DMS153 (cell line): ENCODE data around the gene ZNF276.

ENCODE experiments used
- DNase-seq: peaks from one replicate; lab custom pipeline; 2025; lab: John Stamatoyannopoulos, UW

Gene ZNF276

DNA sequence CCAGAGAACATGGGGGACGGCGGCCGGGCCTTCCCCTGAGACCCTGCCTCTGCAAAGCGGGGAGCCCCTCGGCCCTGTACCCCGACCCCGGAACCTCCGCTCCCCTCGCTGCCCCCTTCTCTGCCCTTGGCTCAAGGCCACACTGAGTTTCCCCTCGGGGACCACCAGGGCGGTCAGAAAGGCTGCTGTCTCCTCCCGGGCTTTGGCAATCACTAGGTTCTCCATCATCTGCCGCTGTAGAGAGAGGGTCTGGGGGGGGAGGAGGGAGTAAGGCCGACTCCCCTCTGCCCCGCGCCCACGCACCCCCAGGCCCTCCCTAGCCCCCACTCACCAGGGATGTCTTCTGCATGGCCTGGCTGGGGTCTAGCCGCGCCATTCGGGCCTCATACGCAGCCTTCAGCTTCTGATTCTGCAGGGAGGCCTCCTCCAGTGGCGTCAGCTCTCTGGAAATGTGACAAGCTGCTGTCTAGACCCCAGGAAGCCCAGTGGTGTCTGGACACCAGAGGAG is 9.0 kb upstream of the ZNF276 start:
- DNase-seq = no peak

DNA sequence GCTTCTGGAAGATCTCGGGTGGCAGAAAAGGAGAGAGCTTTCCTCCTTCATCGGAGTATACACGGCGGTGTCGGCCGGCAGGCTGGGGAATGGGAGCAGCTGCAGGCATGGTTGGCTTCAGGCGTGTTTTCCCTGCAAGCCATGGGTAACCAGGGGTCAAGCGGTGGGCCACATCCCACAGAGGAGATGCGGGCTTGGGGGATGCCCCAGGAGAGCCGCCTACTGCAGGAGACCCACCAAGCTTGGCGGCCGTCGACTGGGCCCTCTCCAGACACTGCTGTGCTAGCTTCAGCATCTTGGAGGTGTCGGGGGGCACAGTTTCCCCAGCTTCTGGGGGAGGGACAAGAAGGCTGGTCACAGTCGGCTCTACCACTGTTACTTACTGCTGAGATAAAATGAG is 4.8 kb upstream of the ZNF276 start:
- DNase-seq = no peak

DNA sequence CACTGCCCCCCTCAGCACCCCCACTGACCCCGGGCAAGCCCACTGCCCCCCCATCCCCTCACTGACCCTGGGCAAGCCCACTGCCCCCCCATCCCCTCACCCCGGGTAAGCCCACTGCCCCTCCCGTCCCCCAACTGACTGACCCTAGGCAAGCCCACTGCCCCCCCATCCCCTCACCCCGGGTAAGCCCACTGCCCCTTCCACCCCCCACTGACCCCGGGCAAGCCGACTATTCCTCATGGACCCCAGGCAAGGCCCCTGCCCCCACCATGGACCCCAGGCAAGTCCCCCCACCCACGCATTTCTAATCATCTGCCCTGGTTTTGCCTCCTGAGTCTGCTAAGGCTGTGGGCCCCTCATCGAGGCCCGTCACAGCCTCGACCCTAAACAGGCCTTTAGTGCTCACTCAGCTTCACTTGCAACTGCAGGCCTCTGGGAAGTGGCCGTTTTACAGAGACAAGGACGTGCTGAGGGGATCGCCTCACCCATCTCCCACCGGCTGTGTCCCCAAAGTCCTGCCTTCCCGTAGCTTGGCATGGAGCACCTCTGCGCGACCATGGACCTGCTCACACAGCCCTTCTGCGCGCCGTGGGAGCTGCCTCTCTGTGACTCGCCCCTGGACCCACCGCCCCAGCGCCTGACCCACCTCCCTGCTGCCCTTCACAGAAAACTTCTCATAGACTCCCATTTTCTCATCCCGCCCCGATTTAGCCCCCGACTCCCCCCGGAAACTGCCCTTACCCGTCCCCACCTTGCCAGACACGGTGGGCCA is 4.2 kb upstream of the ZNF276 start:
- DNase-seq = no peak

DNA sequence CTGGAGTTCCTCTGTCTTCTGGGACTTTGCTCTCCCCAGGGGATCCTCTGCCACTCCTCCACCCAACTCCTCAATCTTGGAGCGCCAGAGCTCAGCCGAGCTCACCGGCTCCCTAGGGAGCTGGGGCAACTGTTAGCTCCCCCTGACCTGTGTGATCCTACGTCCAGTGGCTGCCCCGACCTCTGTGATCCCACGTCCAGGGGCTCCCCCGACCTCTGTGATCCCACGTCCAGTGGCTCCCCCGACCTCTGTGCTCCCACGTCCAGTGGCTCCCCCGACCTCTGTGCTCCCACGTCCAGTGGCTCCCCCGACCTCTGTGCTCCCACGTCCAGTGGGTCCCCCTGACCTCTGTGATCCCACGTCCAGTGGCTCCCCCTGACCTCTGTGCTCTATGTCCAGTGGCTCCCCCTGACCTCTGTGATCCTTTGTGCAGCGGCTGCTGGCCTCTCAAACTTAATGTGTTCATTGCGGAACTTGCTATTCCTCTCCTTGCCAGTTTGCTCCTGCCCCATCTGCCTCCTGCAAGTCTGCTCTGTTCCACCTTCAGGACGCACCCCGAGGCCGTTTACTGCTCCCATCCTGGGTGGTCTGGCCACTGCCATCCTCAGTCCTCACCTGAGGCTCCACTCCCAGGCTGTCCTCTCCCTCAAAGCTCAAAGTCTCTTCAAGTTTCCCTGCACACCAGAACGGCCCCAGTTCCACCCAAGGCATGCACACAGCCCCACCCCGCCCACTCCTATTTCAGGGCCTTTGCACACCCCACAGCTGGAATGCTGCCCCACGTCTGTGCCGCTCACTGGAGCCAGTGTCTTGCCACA is 3.4 kb upstream of the ZNF276 start:
- no peak for DNase-seq

DNA sequence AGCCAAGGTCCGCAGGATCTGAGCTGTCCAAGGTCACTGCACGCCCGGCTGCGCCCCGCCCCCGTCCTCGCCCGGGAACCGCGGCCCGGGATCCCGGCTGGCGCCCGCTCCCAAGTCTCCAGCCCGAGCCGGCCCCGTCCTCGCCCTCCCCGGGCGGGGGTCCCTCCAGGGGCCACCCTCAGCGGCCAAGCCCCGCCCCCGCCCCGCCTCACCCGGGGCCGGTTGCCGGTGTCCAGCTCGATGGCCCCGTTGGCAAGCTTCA is 855 bp upstream of the ZNF276 start:
- no peak for DNase-seq

DNA sequence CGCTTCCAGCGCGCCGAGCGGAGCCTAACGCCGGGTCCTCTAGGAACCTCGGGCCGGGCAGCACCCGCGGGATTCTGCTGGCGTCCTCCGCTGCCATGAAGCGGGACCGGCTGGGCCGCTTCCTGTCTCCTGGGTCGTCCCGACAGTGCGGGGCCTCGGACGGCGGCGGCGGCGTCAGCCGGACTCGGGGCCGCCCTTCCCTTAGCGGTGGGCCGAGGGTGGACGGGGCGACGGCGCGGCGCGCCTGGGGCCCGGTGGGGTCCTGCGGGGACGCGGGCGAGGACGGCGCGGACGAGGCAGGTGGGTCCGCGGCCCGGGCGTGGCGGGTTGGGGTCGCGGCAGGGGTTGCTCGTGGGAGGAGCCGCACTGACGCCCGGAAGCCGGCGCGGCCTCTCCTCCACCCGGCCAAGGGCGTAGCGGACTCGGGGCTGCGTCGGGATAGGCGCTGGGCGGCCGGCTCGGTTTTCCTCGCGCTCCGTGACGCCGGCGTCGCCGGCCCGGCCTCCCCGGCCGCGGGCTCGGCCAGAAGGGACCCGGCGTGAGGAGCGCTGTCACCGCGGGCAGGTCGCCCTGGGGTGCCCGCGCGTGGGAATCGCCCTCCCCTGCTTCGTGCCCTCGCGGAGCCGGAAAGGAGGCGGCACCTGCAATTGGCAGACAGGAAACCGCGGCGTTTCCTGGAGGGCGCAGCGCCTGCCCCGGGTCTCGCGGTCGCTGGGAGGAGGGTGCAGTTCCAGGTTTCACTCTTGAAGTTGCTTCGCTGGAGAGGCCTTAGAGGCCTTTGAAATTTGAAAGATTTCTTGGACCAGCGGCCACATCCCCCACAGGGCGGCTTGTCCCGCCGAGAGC is 432 bp downstream of the ZNF276 start:
- no peak for DNase-seq

DNA sequence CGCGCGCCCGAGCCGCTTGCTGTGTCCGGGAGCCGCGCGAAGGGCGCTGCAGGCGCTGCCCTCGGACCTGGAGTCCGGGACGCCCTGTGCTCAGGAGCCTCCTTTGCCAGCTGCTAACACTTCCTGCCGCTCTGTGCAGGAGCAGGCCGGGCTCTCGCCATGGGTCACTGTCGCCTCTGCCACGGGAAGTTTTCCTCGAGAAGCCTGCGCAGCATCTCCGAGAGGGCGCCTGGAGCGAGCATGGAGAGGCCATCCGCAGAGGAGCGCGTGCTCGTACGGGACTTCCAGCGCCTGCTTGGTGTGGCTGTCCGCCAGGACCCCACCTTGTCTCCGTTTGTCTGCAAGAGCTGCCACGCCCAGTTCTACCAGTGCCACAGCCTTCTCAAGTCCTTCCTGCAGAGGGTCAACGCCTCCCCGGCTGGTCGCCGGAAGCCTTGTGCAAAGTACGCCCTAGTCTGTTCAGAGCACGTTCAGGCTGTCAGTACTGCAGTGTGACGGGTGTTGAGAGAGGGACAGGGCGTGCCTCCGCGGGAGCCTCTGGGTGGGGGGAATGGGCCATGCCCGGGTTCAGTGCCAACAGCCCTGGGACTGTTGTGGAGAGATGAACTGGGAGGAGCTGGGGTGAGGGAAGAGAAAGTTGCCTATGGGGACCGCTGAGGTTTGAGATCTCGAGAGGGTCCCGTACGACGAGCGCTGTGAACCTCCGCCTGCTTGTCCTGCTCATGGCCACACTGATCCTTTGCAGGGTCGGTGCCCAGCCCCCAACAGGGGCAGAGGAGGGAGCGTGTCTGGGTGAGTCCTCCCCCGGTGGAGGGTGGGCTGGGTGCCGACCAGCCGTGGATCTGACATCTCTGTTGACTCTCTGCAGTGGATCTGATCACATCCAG is 1.3 kb downstream of the ZNF276 start:
- no peak for DNase-seq

DNA sequence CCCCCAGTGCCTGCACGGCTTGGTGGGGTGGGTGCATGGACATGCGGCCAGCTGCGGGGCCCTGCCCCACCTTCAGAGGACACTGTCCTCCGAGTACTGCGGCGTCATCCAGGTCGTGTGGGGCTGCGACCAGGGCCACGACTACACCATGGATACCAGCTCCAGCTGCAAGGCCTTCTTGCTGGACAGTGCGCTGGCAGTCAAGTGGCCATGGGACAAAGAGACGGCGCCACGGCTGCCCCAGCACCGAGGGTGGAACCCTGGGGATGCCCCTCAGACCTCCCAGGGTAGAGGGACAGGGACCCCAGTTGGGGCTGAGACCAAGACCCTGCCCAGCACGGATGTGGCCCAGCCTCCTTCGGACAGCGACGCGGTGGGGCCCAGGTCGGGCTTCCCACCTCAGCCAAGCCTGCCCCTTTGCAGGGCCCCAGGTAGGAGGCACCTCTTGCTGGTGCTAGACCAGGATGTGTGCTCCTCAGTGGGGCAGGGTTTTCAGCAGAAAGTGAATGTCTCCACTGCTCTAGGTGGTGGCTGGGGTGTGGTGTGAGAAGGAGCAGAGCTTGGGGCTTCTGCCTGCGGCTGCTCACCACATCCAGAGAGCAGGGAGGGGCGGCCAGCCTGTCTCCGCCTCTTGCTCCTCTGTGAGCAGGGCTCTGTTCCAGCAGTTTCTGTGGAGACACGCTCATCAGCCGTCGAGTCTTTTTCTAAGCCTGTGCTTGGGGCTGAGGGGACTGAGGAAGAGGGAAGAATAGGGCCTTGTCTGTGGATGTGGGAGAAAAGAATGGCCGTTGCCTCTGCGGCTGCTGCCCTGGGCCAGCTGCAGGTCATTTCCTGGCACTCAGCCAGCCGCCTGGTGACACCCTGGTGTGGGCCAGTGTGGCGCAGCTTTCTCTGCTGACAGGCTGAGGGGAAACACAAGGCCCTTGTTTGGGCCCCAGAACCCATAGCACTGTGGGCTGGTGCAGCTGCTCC is 2.2 kb downstream of the ZNF276 start:
- no peak for DNase-seq

DNA sequence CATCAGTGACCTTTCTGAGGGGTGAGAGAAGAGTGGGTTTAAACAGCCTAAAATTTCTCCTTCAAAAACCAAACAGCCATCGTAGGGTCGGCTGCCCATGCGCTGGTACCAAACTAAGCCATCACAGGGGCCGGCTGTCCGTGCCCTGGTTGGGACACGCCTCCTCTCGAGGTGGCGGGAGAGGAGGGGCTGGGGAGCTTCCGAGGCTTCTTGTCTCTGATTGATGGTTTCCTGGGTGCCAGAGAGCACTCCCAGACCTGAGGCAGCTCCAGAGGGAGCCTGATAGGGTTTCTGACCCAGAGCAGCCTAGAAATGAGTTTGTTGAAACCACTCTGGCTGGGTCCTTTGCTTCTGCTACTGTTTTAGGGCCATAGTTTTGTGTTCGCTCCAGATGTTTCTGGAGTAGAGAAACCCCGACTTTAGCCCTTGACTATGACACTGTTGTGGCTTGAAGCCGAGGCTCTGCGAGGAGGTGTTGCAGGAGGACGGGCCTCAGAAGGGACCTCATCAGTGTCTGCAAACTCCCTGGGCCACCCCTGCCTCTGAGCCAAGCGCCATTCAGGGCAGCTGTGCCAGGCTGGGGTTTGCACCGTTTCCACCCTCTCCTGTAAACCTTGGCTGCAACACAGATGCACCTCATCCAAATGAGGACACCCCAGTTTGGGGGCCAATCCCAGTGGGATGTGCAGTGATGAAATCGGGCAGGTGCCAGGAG is 6.2 kb downstream of the ZNF276 start:
- DNase-seq = no peak

DNA sequence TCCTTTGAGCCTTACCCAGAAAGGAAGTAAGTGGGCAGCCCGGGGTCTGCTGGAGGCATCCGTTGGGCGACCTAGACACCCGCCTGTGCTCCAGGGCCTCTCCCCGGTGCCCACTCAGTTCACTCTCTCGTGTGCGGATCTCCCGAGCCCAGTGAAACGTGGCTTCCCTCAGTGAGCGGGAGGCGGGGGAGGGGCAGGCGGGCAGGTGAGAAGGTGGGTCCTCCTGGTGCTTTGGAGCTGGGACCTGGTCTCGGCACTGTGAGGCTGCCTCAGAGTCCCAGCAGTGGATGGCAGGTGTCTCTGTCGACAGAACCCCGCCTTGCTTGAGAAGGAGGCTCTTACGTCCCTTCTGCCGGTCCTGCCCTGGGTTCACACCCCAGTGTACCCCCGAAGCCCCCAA is 8.0 kb downstream of the ZNF276 start:
- DNase-seq = no peak

DNA sequence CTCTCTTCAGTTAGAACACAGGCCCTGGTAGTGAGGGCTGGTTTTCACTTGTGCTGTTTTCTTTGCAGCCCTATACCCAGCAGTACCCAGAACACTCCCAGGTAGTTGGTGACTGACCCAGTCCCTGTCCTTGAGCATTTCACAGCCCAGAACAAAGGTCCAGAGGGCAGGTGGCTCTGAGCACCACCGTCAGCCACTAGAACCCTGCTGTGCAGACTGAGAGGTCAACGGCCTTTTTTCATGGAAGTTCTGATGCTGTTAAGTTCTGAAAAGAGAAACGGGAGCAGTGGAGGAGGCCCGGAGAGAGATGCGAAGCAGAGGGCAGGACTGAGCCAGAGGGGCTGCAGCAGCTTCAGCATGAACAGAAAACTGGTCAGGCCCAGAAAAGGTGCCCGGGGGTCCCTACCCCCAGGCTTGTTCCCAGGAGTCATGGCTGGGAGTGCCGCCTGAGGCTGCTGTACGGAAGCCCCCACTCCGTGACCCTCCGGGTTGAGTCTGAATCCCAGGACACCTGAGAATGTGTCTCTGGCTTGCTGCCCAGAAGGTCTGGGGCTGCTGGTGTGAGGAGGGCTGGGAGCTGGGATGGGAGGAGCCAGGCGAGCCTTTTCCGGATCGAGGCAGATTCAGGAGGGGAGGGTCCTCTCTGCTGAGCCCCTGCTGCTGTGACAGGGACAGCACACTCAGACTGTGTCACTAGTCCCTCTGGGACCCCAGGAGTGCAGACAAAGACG is 8.7 kb downstream of the ZNF276 start:
- DNase-seq = no peak

DNA sequence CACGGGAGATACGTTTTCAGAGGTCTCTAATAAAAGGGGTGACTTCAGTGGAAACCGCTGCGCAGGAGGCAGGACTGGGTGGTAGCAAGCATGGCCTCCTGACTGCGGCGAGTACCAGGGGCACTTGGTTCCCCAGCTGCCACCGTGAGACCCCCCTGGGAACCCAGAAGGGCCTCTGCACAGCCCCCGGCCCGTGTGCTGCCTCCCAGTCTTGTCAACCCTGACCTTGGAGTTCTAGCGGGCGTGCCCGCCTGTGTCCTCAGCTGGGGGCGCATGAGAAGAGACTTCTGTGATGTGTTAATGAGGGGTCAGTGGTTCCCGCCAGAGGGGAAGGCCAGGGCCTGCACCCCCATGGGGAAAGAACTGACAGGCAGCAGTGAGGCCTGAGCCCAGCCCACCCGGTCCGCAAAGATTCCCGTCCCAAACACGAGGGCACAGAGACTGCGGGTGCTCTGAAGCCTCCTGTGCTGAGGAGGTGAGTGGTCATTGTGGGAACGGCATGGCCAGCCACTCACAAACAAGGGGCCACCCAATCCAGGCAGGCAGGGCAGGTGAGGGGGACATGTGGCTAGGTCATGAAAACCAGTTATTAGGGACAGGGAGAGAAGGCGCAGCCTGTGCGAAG is 9.4 kb downstream of the ZNF276 start:
- DNase-seq = no peak

DNA sequence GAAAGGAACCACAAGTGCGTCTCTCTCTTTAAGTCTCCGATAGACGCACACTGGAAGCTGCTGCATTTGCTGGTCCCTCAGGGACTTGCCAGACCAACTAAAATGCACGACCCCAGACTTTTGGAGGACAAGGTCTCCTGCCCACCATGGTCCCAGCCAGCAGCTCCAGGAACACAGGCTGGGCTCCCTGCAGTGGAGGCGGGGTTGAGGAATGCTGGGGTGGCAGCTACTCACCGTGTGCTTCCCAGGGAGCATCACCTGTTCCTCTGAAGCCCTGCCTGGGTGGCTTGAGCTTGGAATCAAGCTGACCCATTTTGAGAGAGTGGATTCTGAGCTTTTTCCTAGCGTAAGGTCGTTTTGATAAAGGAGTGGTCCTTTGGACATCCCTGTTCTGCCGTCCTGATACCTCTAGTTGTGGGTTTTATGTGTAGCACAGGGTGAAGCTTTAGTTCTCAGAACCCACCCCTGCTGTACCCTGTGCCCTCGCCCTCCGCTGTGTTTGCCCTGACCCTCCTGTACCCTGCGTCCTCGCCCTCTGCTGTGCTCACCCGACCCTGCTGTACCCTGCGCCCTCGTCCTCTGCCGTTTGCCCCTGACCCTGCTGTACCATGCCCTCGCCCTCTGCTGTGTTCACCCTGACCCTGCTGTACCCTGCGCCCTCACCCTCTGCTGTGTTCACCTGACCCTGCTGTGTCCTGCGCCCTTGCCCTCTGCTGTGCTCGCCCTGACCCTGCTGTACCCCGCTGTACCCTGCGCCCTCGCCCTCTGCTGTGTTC is 11.0 kb downstream of the ZNF276 start:
- DNase-seq = no peak

DNA sequence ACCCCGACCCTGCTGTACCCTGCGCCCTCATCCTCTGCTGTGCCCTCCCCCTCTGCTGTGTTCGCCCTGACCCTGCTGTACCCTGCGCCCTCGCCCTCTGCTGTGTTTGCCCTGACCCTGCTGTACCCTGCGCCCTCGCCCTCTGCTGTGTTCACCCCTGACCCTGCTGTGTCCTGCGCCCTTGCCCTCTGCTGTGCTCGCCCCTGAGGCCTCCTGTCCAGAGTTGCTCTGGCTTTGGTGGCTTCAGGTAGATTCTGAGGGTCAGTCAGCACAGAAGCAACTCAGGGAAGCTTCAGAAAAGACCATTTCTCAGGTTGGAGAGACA is 11.5 kb downstream of the ZNF276 start:
- DNase-seq = no peak

DNA sequence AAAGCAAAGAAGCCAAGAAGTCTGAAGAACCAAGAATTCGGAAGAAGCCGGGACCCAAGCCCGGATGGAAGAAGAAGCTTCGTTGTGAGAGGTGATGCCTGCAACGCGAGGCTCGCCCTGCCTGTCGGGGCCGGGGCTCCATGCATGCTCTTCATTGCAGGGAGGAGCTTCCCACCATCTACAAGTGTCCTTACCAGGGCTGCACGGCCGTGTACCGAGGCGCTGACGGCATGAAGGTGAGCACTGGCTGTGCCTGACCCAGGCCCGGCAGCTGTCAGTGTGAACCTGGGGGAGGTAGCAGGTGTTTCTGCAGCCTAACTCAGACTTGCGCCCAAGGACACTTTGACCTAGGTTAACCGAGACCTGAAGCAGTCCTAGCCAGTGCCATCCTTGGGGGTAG is 12.0 kb downstream of the ZNF276 start:
- DNase-seq = no peak

DNA sequence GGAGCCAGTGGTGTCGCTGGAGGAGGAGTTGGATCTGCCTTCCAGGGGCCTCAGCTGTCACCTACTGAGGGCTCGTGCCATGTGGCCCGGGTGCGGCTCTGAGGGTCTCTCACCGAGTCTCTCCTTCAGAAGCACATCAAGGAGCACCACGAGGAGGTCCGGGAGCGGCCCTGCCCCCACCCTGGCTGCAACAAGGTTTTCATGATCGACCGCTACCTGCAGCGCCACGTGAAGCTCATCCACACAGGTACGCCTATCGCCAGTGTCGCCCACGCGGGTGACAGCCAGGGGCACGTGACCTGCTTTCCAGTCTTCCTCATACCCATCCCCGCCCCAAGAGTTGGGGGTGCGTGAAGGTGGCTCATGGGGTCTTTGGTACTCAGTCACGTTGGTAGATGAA is 12.5 kb downstream of the ZNF276 start:
- no peak for DNase-seq

DNA sequence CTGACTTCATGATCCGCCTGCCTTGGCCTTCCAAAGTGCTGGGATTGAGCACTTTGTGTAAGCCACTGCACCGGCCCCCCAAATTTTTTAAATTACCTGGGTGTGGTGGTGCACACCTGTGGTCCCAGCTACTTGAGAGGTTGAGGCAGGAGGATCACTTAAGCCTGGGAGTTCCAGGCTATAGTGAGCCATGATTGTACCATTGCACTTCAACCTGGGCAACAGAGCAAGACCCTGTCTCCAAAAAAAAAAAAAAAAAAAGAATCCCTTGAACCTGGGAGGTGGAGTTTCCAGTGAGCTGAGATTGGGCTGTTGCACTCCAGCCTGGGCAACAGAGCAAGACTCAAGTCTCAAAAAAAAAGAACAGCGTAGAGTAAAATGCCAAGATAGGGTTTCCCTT is 15.2 kb downstream of the ZNF276 start:
- DNase-seq = no peak
